SK-MEL-5 (cell line): Measurements from ENCODE around the gene SLC38A1. TPM values are rescaled to one million over a fixed set of nuclear protein-coding genes. Genes with fewer than 3 reads are reported as not detected.
"Not testable (repeated sequence)": the region's sequence is repeated elsewhere in the genome, so short reads cannot be mapped to it uniquely, and the experiment has no call there.

Experiments
- DNase-seq: peaks from one replicate; pipeline ENCODE4 v3.0.0-alpha.2; 2016; ENCODE audit warnings: low read depth, low spot score
- in situ Hi-C: cut with HindIII; loops from 2 replicates; pipeline ENCODE4 v1.10.0; 2016; ENCODE audit warnings: low sequenced_read_pairs, high pct_unique_total_duplicates, low pct_unique_long_range_greater_than_20kb
- polyA plus RNA-seq, 2 experiments: library from polyadenylated mRNA; depleted of rRNA; stranded (reverse); fragments of >200 nt; gene quantifications; 2 replicates each; pipeline ENCODE4 v1.2.3, GENCODE V29; 2015
- total RNA-seq: library from RNA; depleted of rRNA; stranded (reverse); fragments of >200 nt; shearing (Covaris generic); gene quantifications from 2 replicates; pipeline ENCODE4 v1.2.3, GENCODE V29; 2014; rRNA removed

Gene SLC38A1
- total RNA-seq: 3.1 and 3.5 TPM in 2 replicates
- 2.4 and 3.3 TPM in 2 replicates for polyA plus RNA-seq (2015; cell fraction: cytosol; rRNA removed)
- 2.9 and 3.7 TPM in 2 replicates for polyA plus RNA-seq (2015; cell fraction: nucleus; rRNA removed)

GRCh38 chr12:46268583-46269428 is at the start of gene SLC38A1:
Gene SLC38A1 (minus strand): TSS chr12:46269043. CDS start chr12:46239800, 29,243 bp downstream.
- in situ Hi-C loops: no loop called here
- no peak for DNase-seq

GRCh38 chr12:46318037-46318436 is 49.2 kb upstream of the SLC38A1 start:
- DNase-seq: no peak
- in situ Hi-C loops: no loop called here

GRCh38 chr12:46304070-46304469 is 35.2 kb upstream of the SLC38A1 start:
- in situ Hi-C loops: no loop called here
- DNase-seq: no peak

GRCh38 chr12:46303039-46303666 is 34.3 kb upstream of the SLC38A1 start:
- in situ Hi-C loops: no loop called here
- peak; percentile 53 for DNase-seq

GRCh38 chr12:46300910-46301309 is 32.1 kb upstream of the SLC38A1 start:
- in situ Hi-C loops: no loop called here

GRCh38 chr12:46299851-46300250 is 31.0 kb upstream of the SLC38A1 start:
- DNase-seq: no peak
- in situ Hi-C loops: no loop called here

More at GRCh38 chr12:46300910-46301309, 32.1 kb upstream of the SLC38A1 start:
- DNase-seq: no peak

- DNase-seq: no peak
- in situ Hi-C loops: no loop called here
Observed at GRCh38 chr12:46298261-46298660, 29.4 kb upstream of the SLC38A1 start.

GRCh38 chr12:46296822-46297221 is 28.0 kb upstream of the SLC38A1 start:
- in situ Hi-C loops: no loop called here
- DNase-seq: no peak

GRCh38 chr12:46292754-46293402 is 24.0 kb upstream of the SLC38A1 start:
- in situ Hi-C loops: no loop called here
- DNase-seq: no peak

GRCh38 chr12:46291953-46292352 is 23.1 kb upstream of the SLC38A1 start:
- in situ Hi-C loops, DNase-seq: not testable (repeated sequence)

- in situ Hi-C loops, DNase-seq: not testable (repeated sequence)
Observed at GRCh38 chr12:46285177-46285576, 16.3 kb upstream of the SLC38A1 start.

- in situ Hi-C loops: no loop called here
- DNase-seq: no peak
Observed at GRCh38 chr12:46282829-46283228, 14.0 kb upstream of the SLC38A1 start.

- in situ Hi-C loops: no loop called here
- no peak for DNase-seq
Observed at GRCh38 chr12:46276756-46277155, 7.9 kb upstream of the SLC38A1 start.

- no peak for DNase-seq
- in situ Hi-C loops: no loop called here
Observed at GRCh38 chr12:46271863-46272262, 3.0 kb upstream of the SLC38A1 start.

- DNase-seq: no peak
- in situ Hi-C loops: no loop called here
Observed at GRCh38 chr12:46269429-46270241, 792 bp upstream of the SLC38A1 start.

GRCh38 chr12:46267825-46268582 is 839 bp downstream of the SLC38A1 start:
- in situ Hi-C loops: no loop called here
- DNase-seq: no peak

- no peak for DNase-seq
- in situ Hi-C loops: no loop called here
Observed at GRCh38 chr12:46267575-46267824, 1.3 kb downstream of the SLC38A1 start.
